Smooth muscle cell (in vitro differentiated cells): ENCODE measurements around the gene UACA. TPM values are rescaled to one million over a fixed set of nuclear protein-coding genes. Genes with fewer than 3 reads are reported as not detected.

Experiments
- DNase-seq: peaks from one replicate; lab custom pipeline; 2025; ENCODE audit not compliant: unreplicated experiment; lab: John Stamatoyannopoulos, UW
- H2AFZ ChIP-seq: fragments of 200-600 bp; sonication (generic); 2 replicates; pipeline ENCODE4 v1.6.0; 2016; ENCODE audit warnings: antibody characterized with exemption, low read depth, mild to moderate bottlenecking
- H3F3A ChIP-seq: fragments of 200-600 bp; sonication (generic); 2 replicates; pipeline ENCODE4 v1.6.0; 2017; ENCODE audit warnings: antibody characterized with exemption, low read depth
- H3K27ac ChIP-seq: fragments of 200-600 bp; sonication (generic); 2 replicates; pipeline ENCODE4 v1.5.1; 2016; ENCODE audit warnings: low read depth, mild to moderate bottlenecking
- H3K27me3 ChIP-seq: fragments of 200-600 bp; sonication (generic); 2 replicates; pipeline ENCODE4 v1.6.1; 2016; ENCODE audit warnings: low read depth, mild to moderate bottlenecking
- H3K36me3 ChIP-seq: fragments of 200-600 bp; sonication (generic); 2 replicates; pipeline ENCODE4 v1.5.1; 2016; ENCODE audit warnings: low read depth
- H3K4me1 ChIP-seq: fragments of 200-600 bp; sonication (generic); 2 replicates; pipeline ENCODE4 v1.5.1; 2016; ENCODE audit warnings: low read depth
- H3K4me2 ChIP-seq: fragments of 200-600 bp; sonication (generic); 2 replicates; pipeline ENCODE4 v1.6.0; 2016; ENCODE audit warnings: mild to moderate bottlenecking
- H3K4me3 ChIP-seq: fragments of 200-600 bp; sonication (generic); 2 replicates; pipeline ENCODE4 v1.5.1; 2016; ENCODE audit warnings: mild to moderate bottlenecking
- H3K79me2 ChIP-seq: fragments of 200-600 bp; sonication (generic); 2 replicates; pipeline ENCODE4 v1.6.0; 2016; ENCODE audit warnings: low read depth, mild to moderate bottlenecking
- H3K9ac ChIP-seq: fragments of 200-600 bp; sonication (generic); 2 replicates; pipeline ENCODE4 v1.6.0; 2016; ENCODE audit warnings: low read depth
- H3K9me3 ChIP-seq: fragments of 200-600 bp; sonication (generic); replicated peaks from 2 replicates; pipeline ENCODE4 v1.5.1; 2016; ENCODE audit warnings: low read depth
- H4K20me1 ChIP-seq: fragments of 200-600 bp; sonication (generic); 2 replicates; pipeline ENCODE4 v1.6.0; 2016; ENCODE audit warnings: low read depth
- CTCF ChIP-seq: fragments of 200-600 bp; sonication (generic); IDR thresholded peaks from 2 replicates; pipeline ENCODE4 v1.5.1; 2017; ENCODE audit warnings: borderline replicate concordance, mild to moderate bottlenecking, antibody characterized with exemption; ENCODE audit not compliant: insufficient read depth, poor library complexity, severe bottlenecking
- WGBS: methylation state at CpG from one replicate; pipeline ENCODE4 v1.1.7; 2016; ENCODE audit warnings: low lambda C conversion rate; 5-methylcytosine and 5-hydroxymethylcytosine counted together
- polyA plus RNA-seq: library from polyadenylated mRNA; unstranded; fragments of >200 nt; fragmentation: Nextera tagmentation; extraction: Ambion mirVana; gene quantifications from 2 replicates; pipeline ENCODE4 v1.2.1, GENCODE V29; 2016
- total RNA-seq: library from RNA; depleted of rRNA; stranded (reverse); fragments of >200 nt; gene quantifications from 2 replicates; pipeline ENCODE4 v1.2.3, GENCODE V29; 2014

Gene UACA
- total and polyA plus RNA-seq, 2 experiments from 2014 or later, result 109 to 153 TPM

- Histone ChIP-seq H3K9ac (no peak overlapping the region), H3K4me1 (peaks cover 18% of the 10 kb centered on the region), H2AFZ (no peak overlapping the region), H3K9me3 (no peaks in the 10 kb centered on the region), H3F3A (peaks cover 11% of the 10 kb centered on the region), H3K27me3 (no peaks in the 10 kb centered on the region), H3K36me3 (no peaks in the 10 kb centered on the region), H3K79me2 (no peaks in the 10 kb centered on the region), H3K4me2 (no peak overlapping the region), H4K20me1 (no peaks in the 10 kb centered on the region), H3K27ac (no peak overlapping the region), H3K4me3 (no peak overlapping the region)
- no peak for DNase-seq
- 100% methylated on average over 2 of the region's 2 CpGs for whole genome bisulfite sequencing
- no peak for TF ChIP-seq CTCF
These were observed 152.8 kb downstream of the UACA start for GRCh38 chr15:70610541-70610940.

GRCh38 chr15:70609889-70610288 is 153.5 kb downstream of the UACA start:
- Histone ChIP-seq H4K20me1 (no peaks in the 10 kb centered on the region), H3K4me1 (peaks cover 25% of the 10 kb centered on the region), H3K9me3 (no peaks in the 10 kb centered on the region), H3K4me2 (no peak overlapping the region), H3F3A (peaks cover 12% of the 10 kb centered on the region), H3K36me3 (no peaks in the 10 kb centered on the region), H2AFZ (no peak overlapping the region), H3K79me2 (no peaks in the 10 kb centered on the region), H3K27ac (no peak overlapping the region), H3K27me3 (no peaks in the 10 kb centered on the region), H3K9ac (no peak overlapping the region), H3K4me3 (no peak overlapping the region)
- no peak for TF ChIP-seq CTCF
- 87% methylated on average over 10 of the region's 10 CpGs for WGBS
- DNase-seq, result no peak

GRCh38 chr15:70608144-70608543 is 155.2 kb downstream of the UACA start:
- no peak for TF ChIP-seq CTCF
- no peak for DNase-seq
- H3K27me3 ChIP-seq, result no peaks in the 10 kb centered on the region

GRCh38 chr15:70605606-70606410 is 157.6 kb downstream of the UACA start:
- TF ChIP-seq CTCF, result no peak
- Histone ChIP-seq H3K27ac (peak overlapping the region; percentile 32), H3K79me2 (no peaks in the 10 kb centered on the region), H3K4me3 (no peak overlapping the region), H2AFZ (peak overlapping the region; percentile 44), H4K20me1 (no peaks in the 10 kb centered on the region), H3K9ac (no peak overlapping the region), H3F3A (peaks cover 12% of the 10 kb centered on the region), H3K36me3 (no peaks in the 10 kb centered on the region), H3K4me1 (peaks cover 31% of the 10 kb centered on the region), H3K9me3 (no peaks in the 10 kb centered on the region), H3K27me3 (no peaks in the 10 kb centered on the region), H3K4me2 (peak overlapping the region; percentile 71)
- 66% methylated on average over 7 of the region's 7 CpGs for whole genome bisulfite sequencing
- no peak for DNase-seq

More at GRCh38 chr15:70608144-70608543, 155.2 kb downstream of the UACA start:
- no peaks in the 10 kb centered on the region for H3K9me3 ChIP-seq
- H3K36me3 ChIP-seq, result no peaks in the 10 kb centered on the region
- no peak overlapping the region for H3K27ac ChIP-seq
- no peak overlapping the region for H3K4me3 ChIP-seq
- H3K79me2 ChIP-seq, result no peaks in the 10 kb centered on the region
- H2AFZ ChIP-seq, result no peak overlapping the region
- 60% methylated on average over 5 of the region's 5 CpGs for WGBS
- H3K9ac ChIP-seq, result no peak overlapping the region
- H3K4me1 ChIP-seq, result peaks cover 31% of the 10 kb centered on the region
- H3F3A ChIP-seq, result peaks cover 12% of the 10 kb centered on the region
- no peaks in the 10 kb centered on the region for H4K20me1 ChIP-seq
- H3K4me2 ChIP-seq, result no peak overlapping the region
